ENCODE measurements around the gene FAM193B. TPM values are rescaled to one million over a fixed set of nuclear protein-coding genes. Genes with fewer than 3 reads are reported as not detected.

FAM193B gene
- total and polyA plus RNA-seq, 7 donors = 9.0 to 87.4 (median 41.8) TPM

GRCh38 chr5:177526791-177527190, 27.6 kb downstream of the FAM193B start:
- Histone ChIP-seq H3K4me1 (peaks cover 0 to 16% (median 10%) of the 10 kb centered on the region in 4 donors), H3K4me3 (no peak overlapping the region), H3K27me3 (no peaks in the 10 kb centered on the region), H3K9me3 (no peaks in the 10 kb centered on the region), H3K36me3 (peaks cover 49 to 99% (median 70%) of the 10 kb centered on the region in 4 donors), H3K27ac (no peak overlapping the region)
- 93 to 95% methylated on average over 6 of the region's 6 CpGs for WGBS, 2 donors
- TF ChIP-seq EP300 (IDR thresholded peaks at IDR 0.05) (no peak), POLR2A (IDR thresholded peaks at IDR 0.05) (no peak), POLR2AphosphoS5 (IDR thresholded peaks at IDR 0.05) (no peak), CTCF (IDR thresholded peaks at IDR 0.05) (no peak)
- DNase-seq = peak; percentile 13
- intact Hi-C loops (cut with DNase I) = no loop called here

GRCh38 chr5:177526191-177526590, 28.2 kb downstream of the FAM193B start:
- DNase-seq = peak; percentile 6
- intact Hi-C loops (cut with DNase I) = no loop called here
- WGBS, 2 donors = 90 to 98% methylated on average over 4 of the region's 4 CpGs
- Histone ChIP-seq H3K9me3 (no peaks in the 10 kb centered on the region), H3K4me1 (peaks cover 0 to 11% (median 10%) of the 10 kb centered on the region in 4 donors), H3K4me3 (no peak overlapping the region), H3K27me3 (no peaks in the 10 kb centered on the region), H3K27ac (no peak overlapping the region), H3K36me3 (peaks cover 49 to 99% (median 69%) of the 10 kb centered on the region in 4 donors)
- TF ChIP-seq CTCF (IDR thresholded peaks at IDR 0.05) = no peak
- TF ChIP-seq EP300 (IDR thresholded peaks at IDR 0.05) = no peak
- TF ChIP-seq POLR2AphosphoS5 (IDR thresholded peaks at IDR 0.05) = no peak
- no peak for TF ChIP-seq POLR2A (IDR thresholded peaks at IDR 0.05)

- no peaks in the 10 kb centered on the region for H3K9me3 ChIP-seq
- intact Hi-C loops (cut with DNase I) = no loop called here
- H3K36me3 ChIP-seq = peaks cover 51 to 99% (median 74%) of the 10 kb centered on the region in 4 donors
- TF ChIP-seq CTCF (IDR thresholded peaks at IDR 0.05) (no peak), EP300 (IDR thresholded peaks at IDR 0.05) (no peak), POLR2A (IDR thresholded peaks at IDR 0.05) (no peak), POLR2AphosphoS5 (IDR thresholded peaks at IDR 0.05) (no peak)
- peak; percentile 60 for DNase-seq
- no peaks in the 10 kb centered on the region for H3K27me3 ChIP-seq
- no peak overlapping the region for H3K4me3 ChIP-seq
- peaks cover 0 to 2% (median under 1%) of the 10 kb centered on the region in 4 donors for H3K4me1 ChIP-seq
- WGBS, 2 donors = 94% methylated on average over 10 of the region's 10 CpGs
- H3K27ac ChIP-seq = peak overlapping the region in 1 of 4 donors; percentile 13
Measured at GRCh38 chr5:177524941-177525655, 29.3 kb downstream of the FAM193B start.

GRCh38 chr5:177524539-177524900, 29.8 kb downstream of the FAM193B start:
- H3K9me3 ChIP-seq = no peaks in the 10 kb centered on the region
- DNase-seq = peak; percentile 65
- no peak overlapping the region for H3K27ac ChIP-seq
- H3K36me3 ChIP-seq = peaks cover 52 to 99% (median 76%) of the 10 kb centered on the region in 4 donors
- intact Hi-C loops (cut with DNase I) = no loop called here
- H3K4me1 ChIP-seq = peaks cover 0 to 6% (median 0%) of the 10 kb centered on the region in 4 donors
- no peak for TF ChIP-seq EP300 (IDR thresholded peaks at IDR 0.05)
- no peak for TF ChIP-seq POLR2AphosphoS5 (IDR thresholded peaks at IDR 0.05)
- TF ChIP-seq POLR2A (IDR thresholded peaks at IDR 0.05) = no peak
- WGBS, 2 donors = 94 to 95% methylated on average over 12 of the region's 12 CpGs
- no peaks in the 10 kb centered on the region for H3K27me3 ChIP-seq
- H3K4me3 ChIP-seq = no peak overlapping the region

- H3K36me3 ChIP-seq = peaks cover 50 to 99% (median 73%) of the 10 kb centered on the region in 4 donors
- DNase-seq = peak; percentile 56
Measured at GRCh38 chr5:177523711-177524538, 30.4 kb downstream of the FAM193B start.

More at GRCh38 chr5:177523711-177524538, 30.4 kb downstream of the FAM193B start:
- no peak for TF ChIP-seq POLR2A (IDR thresholded peaks at IDR 0.05)
- no peak for TF ChIP-seq POLR2AphosphoS5 (IDR thresholded peaks at IDR 0.05)
- TF ChIP-seq EP300 (IDR thresholded peaks at IDR 0.05) = no peak
- TF ChIP-seq CTCF (IDR thresholded peaks at IDR 0.05) = no peak
- 96 to 97% methylated on average over 19 of the region's 19 CpGs for WGBS, 2 donors
- no peak overlapping the region for H3K4me3 ChIP-seq
- H3K4me1 ChIP-seq = peaks cover 0 to 12% (median 3%) of the 10 kb centered on the region in 4 donors
- H3K27me3 ChIP-seq = no peaks in the 10 kb centered on the region
- H3K9me3 ChIP-seq = no peaks in the 10 kb centered on the region
- intact Hi-C loops (cut with DNase I) = no loop called here
- no peak overlapping the region for H3K27ac ChIP-seq

Data from sigmoid colon (tissue), 7 donors.